PFSK-1 (cell line): Measurements from ENCODE around the gene PITPNM3.

Experiments
- TAF1 ChIP-seq: IDR thresholded peaks from 2 replicates; pipeline ENCODE4 v1.6.1; 2012; ENCODE audit warnings: low read length, control low read depth, borderline replicate concordance; ENCODE audit not compliant: insufficient read depth
- TF ChIP-seq, protein P1 (sequence below), 2 experiments: IDR thresholded peaks; 2 replicates each; pipeline versions ENCODE4 v1.6.1 to v1.8.0; 2011 to 2012; ENCODE audit warnings: low read depth in 2 of 2, low read length in 2 of 2, control low read depth in 1 of 2, inconsistent platforms in 1 of 2, mild to moderate bottlenecking in 1 of 2, moderate library complexity in 1 of 2; ENCODE audit not compliant: insufficient read depth in 1 of 2

DNA sequence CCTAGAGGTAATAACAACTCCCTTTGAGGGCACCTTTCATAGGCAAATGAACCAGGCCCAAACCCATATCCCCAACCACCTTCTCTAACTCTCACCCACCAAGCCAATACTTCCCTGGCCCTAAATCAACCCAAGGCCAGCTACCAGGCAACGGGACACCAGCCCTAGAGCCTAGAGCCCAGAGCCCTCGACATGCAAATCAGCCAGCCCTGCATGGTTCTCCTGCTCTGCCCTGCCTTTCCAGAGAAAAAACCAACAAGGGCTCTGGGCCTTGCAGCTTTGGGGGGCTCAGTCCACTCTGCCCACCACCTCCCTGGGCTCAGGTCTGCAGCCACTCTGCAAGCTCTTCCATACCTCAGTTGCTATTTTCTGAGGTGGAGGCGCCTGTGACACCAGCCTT, 55.0 kb downstream of the PITPNM3 start:
- TF ChIP-seq, protein P1, sequence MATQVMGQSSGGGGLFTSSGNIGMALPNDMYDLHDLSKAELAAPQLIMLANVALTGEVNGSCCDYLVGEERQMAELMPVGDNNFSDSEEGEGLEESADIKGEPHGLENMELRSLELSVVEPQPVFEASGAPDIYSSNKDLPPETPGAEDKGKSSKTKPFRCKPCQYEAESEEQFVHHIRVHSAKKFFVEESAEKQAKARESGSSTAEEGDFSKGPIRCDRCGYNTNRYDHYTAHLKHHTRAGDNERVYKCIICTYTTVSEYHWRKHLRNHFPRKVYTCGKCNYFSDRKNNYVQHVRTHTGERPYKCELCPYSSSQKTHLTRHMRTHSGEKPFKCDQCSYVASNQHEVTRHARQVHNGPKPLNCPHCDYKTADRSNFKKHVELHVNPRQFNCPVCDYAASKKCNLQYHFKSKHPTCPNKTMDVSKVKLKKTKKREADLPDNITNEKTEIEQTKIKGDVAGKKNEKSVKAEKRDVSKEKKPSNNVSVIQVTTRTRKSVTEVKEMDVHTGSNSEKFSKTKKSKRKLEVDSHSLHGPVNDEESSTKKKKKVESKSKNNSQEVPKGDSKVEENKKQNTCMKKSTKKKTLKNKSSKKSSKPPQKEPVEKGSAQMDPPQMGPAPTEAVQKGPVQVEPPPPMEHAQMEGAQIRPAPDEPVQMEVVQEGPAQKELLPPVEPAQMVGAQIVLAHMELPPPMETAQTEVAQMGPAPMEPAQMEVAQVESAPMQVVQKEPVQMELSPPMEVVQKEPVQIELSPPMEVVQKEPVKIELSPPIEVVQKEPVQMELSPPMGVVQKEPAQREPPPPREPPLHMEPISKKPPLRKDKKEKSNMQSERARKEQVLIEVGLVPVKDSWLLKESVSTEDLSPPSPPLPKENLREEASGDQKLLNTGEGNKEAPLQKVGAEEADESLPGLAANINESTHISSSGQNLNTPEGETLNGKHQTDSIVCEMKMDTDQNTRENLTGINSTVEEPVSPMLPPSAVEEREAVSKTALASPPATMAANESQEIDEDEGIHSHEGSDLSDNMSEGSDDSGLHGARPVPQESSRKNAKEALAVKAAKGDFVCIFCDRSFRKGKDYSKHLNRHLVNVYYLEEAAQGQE (IDR thresholded peaks at IDR 0.05; ENCODE audit: insufficient read depth in 1 of 2, low read depth in 2 of 2, low read length in 2 of 2) = no peak
- TF ChIP-seq TAF1 = no peak
